K562 (cell line): ENCODE data around the gene EBF4. TPM values are rescaled to one million over a fixed set of nuclear protein-coding genes. Genes with fewer than 3 reads are reported as not detected.

Experiments
- COPS2 ChIP-seq: fragments of 450-650 bp; conservative IDR thresholded peaks from 2 replicates; pipeline ENCODE4 v1.6.1; 2016; ENCODE audit warnings: mild to moderate bottlenecking, moderate library complexity
- ILF3 ChIP-seq: fragments of 450-650 bp; IDR thresholded peaks from 2 replicates; pipeline ENCODE4 v1.6.1; 2018; ENCODE audit warnings: antibody characterized with exemption, mild to moderate bottlenecking, moderate library complexity, borderline replicate concordance
- KLF10 ChIP-seq: fragments of 250-450 bp; sonication (Bioruptor Pico); IDR thresholded peaks from 2 replicates; pipeline ENCODE4 v1.6.1; 2021; ENCODE audit warnings: matching md5 sums
- MNT ChIP-seq, 2 experiments: fragments of 450-650 bp; conservative IDR thresholded peaks; 2 replicates each; pipeline ENCODE4 v1.6.1; 2017; ENCODE audit warnings: mild to moderate bottlenecking in 2 of 2, moderate library complexity in 2 of 2
- PBX2 ChIP-seq, 2 experiments: IDR thresholded peaks in 1 of 2; conservative IDR thresholded peaks in 1 of 2; 2 replicates each; pipeline ENCODE4 v1.6.1; 2016; ENCODE audit warnings: low read depth in 2 of 2, mild to moderate bottlenecking in 1 of 2, missing compliant biosample characterization in 1 of 2, missing genetic modification characterization in 1 of 2, moderate library complexity in 1 of 2
- UBTF ChIP-seq, 2 experiments: IDR thresholded peaks; 2 replicates each; pipeline ENCODE4 v1.6.1; 2012; ENCODE audit warnings: improper control_type of control experiment in 2 of 2, low read depth in 2 of 2, low read length in 2 of 2, borderline replicate concordance in 1 of 2
- ZNF347 ChIP-seq: fragments of 450-650 bp; formaldehyde crosslinking; IDR thresholded peaks from 2 replicates; pipeline ENCODE4 v1.4.0; 2020; ENCODE audit warnings: low read depth, mild to moderate bottlenecking, moderate library complexity
- polyA plus RNA-seq, 8 experiments: library from polyadenylated mRNA; depleted of rRNA in 4 of 8; stranded (reverse) in 5 of 8; unstranded in 3 of 8; fragments of >200 nt; fragmentation: Nextera tagmentation in 2 of 8; fragmentation: Illumina TruSeq in 1 of 8; extraction: Ambion mirVana in 2 of 8; extraction: Trizol in 1 of 8; gene quantifications; 2 replicates each; pipeline versions ENCODE4 v1.2.1 to v1.2.3, GENCODE V29; 2011 to 2014; ENCODE audit warnings: inconsistent platforms in 1 of 8, missing spikeins in 1 of 8
- total RNA-seq, 7 experiments: library from RNA; depleted of rRNA in 6 of 7; stranded (reverse); fragments of >200 nt in 6 of 7; fragmentation: Illumina TruSeq in 2 of 7; extraction: Trizol in 2 of 7; gene quantifications; 2 replicates each; pipeline versions ENCODE4 v1.2.1 to v1.2.3, GENCODE V29; 2011 to 2021; ENCODE audit warnings: low replicate concordance in 1 of 7

EBF4 gene
- total and polyA plus RNA-seq, 9 of the 15 experiments (the other 6 are each of a cell fraction or from before 2014, with no cell fraction given): 0.09 TPM; not detected in 8

GRCh38 chr20:2753461-2754040, 61.0 kb downstream of the EBF4 start (continued):
- TF ChIP-seq PBX2 (CRISPR knock-in tag; IDR thresholded peaks at IDR 0.05; ENCODE audit: low read depth): no peak
- no peak for TF ChIP-seq PBX2 (tag; conservative IDR thresholded peaks at IDR 0.05; ENCODE audit: low read depth)
- TF ChIP-seq MNT (conservative IDR thresholded peaks at IDR 0.05): no peak
- TF ChIP-seq ZNF347 (CRISPR knock-in tag): no peak
- no peak for TF ChIP-seq COPS2
- TF ChIP-seq ILF3: no peak
- no peak for TF ChIP-seq UBTF (IDR thresholded peaks at IDR 0.05; ENCODE audit: borderline replicate concordance in 1 of 2, low read depth in 2 of 2, low read length in 2 of 2)
- TF ChIP-seq KLF10 (CRISPR knock-in tag): no peak
